SK-N-SH (cell line): ENCODE results near the gene BNC2. TPM values are rescaled to one million over a fixed set of nuclear protein-coding genes. Genes with fewer than 3 reads are reported as not detected.

Experiments
- CTCF ChIA-PET: fragments of 300-600, 350-600 bp; formaldehyde crosslinking; extraction: SDS; loops from one replicate; lab custom pipeline; 2021; lab: Yijun Ruan, JAX
- POLR2A ChIA-PET: fragments of 350-600 bp; sonication (Branson Sonifier 250); formaldehyde crosslinking; extraction: SDS; loops from one replicate; lab custom pipeline; 2020; ENCODE audit warnings: antibody characterized with exemption, inconsistent platforms; lab: Yijun Ruan, JAX
- DNase-seq: peaks from one replicate; pipeline ENCODE4 v3.0.0; 2012
- H2AFZ ChIP-seq: fragments of 200-600 bp; sonication (generic); 2 replicates; pipeline ENCODE4 v1.8.1; 2016; ENCODE audit warnings: antibody characterized with exemption, mild to moderate bottlenecking, low read depth
- H3F3A ChIP-seq: fragments of 200-600 bp; sonication (generic); replicated peaks from 2 replicates; pipeline ENCODE3; 2016; ENCODE audit warnings: antibody characterized with exemption, mild to moderate bottlenecking; ENCODE audit not compliant: insufficient read depth
- H3K27ac ChIP-seq, 2 experiments: fragments of 200-500 bp in 1 of 2; fragments of 200-600 bp in 1 of 2; sonication (Bioruptor generic) in 1 of 2; sonication (generic), shearing (Covaris generic) in 1 of 2; 2 replicates each; pipeline versions ENCODE4 v1.5.1 to v1.6.1; 2014 to 2016; ENCODE audit warnings: low read depth in 2 of 2, inconsistent platforms in 1 of 2, low read length in 1 of 2, mild to moderate bottlenecking in 1 of 2, mixed read lengths in 1 of 2
- H3K27me3 ChIP-seq: fragments of 200-600 bp; sonication (generic), shearing (Covaris generic); 2 replicates; pipeline ENCODE4 v1.6.1; 2016; ENCODE audit warnings: mixed run types; ENCODE audit not compliant: insufficient read depth
- H3K36me3 ChIP-seq, 2 experiments: fragments of 200-500 bp in 1 of 2; fragments of 200-600 bp in 1 of 2; sonication (Bioruptor generic) in 1 of 2; sonication (generic) in 1 of 2; replicated peaks in 1 of 2; 2 replicates each; pipeline versions ENCODE3 to v1.5.1; 2014 to 2016; ENCODE audit warnings: low read length in 1 of 2, mild to moderate bottlenecking in 1 of 2; ENCODE audit not compliant: insufficient read depth in 2 of 2, control insufficient read depth in 1 of 2
- H3K4me1 ChIP-seq, 2 experiments: fragments of 200-500 bp in 1 of 2; fragments of 200-600 bp in 1 of 2; sonication (Bioruptor generic) in 1 of 2; sonication (generic), shearing (Covaris generic) in 1 of 2; 2 replicates each; pipeline versions ENCODE4 v1.5.1 to v1.6.1; 2014 to 2016; ENCODE audit warnings: low read depth in 1 of 2, low read length in 1 of 2, mixed run types in 1 of 2; ENCODE audit not compliant: insufficient read depth in 2 of 2, control insufficient read depth in 1 of 2
- H3K4me2 ChIP-seq: fragments of 200-600 bp; sonication (generic), shearing (Covaris generic); 2 replicates; pipeline ENCODE4 v1.6.1; 2017; ENCODE audit warnings: mixed run types
- H3K4me3 ChIP-seq, 2 experiments: fragments of 200-500 bp in 1 of 2; fragments of 200-600 bp in 1 of 2; sonication (Bioruptor generic) in 1 of 2; sonication (generic), shearing (Covaris generic) in 1 of 2; 2 replicates each; pipeline versions ENCODE4 v1.5.1 to v1.8.1; 2014 to 2016; ENCODE audit warnings: low read depth in 2 of 2, inconsistent platforms in 1 of 2, low read length in 1 of 2, mild to moderate bottlenecking in 1 of 2, mixed read lengths in 1 of 2, moderate library complexity in 1 of 2
- H3K79me2 ChIP-seq: fragments of 200-600 bp; sonication (generic); 2 replicates; pipeline ENCODE4 v1.8.1; 2017; ENCODE audit warnings: mild to moderate bottlenecking; ENCODE audit not compliant: insufficient read depth
- H3K9ac ChIP-seq: fragments of 200-600 bp; sonication (generic); 2 replicates; pipeline ENCODE4 v1.6.1; 2017; ENCODE audit warnings: mixed run types
- H3K9me2 ChIP-seq: fragments of 200-600 bp; sonication (generic); 2 replicates; pipeline ENCODE4 v1.6.1; 2017; ENCODE audit warnings: mixed run types
- H3K9me3 ChIP-seq: fragments of 200-600 bp; sonication (generic); 2 replicates; pipeline ENCODE4 v1.6.1; 2017; ENCODE audit warnings: mixed run types, mild to moderate bottlenecking, moderate library complexity
- H4K20me1 ChIP-seq: fragments of 200-600 bp; sonication (generic); 2 replicates; pipeline ENCODE4 v1.6.1; 2017; ENCODE audit warnings: mild to moderate bottlenecking, mixed run types; ENCODE audit not compliant: insufficient read depth
- CTCF ChIP-seq: fragments of 200-600 bp; sonication (generic); IDR thresholded peaks from 2 replicates; pipeline ENCODE4 v1.6.1; 2017; ENCODE audit warnings: antibody characterized with exemption, mild to moderate bottlenecking, moderate library complexity
- ELF1 ChIP-seq: IDR thresholded peaks from 2 replicates; pipeline ENCODE4 v1.4.0; 2012
- EZH2phosphoT487 ChIP-seq: fragments of 200-600 bp; sonication (generic); IDR thresholded peaks from 2 replicates; pipeline ENCODE4 v1.6.1; 2017; ENCODE audit warnings: low read depth, mixed run types, mild to moderate bottlenecking, antibody characterized with exemption, moderate library complexity, borderline replicate concordance
- FOXJ3 ChIP-seq: sonication (generic); formaldehyde crosslinking; IDR thresholded peaks from 2 replicates; pipeline ENCODE4 v1.5.1; 2020; ENCODE audit warnings: mild to moderate bottlenecking, missing genetic modification reagents
- IRF3 ChIP-seq: fragments of 150-350 bp; IDR thresholded peaks from 2 replicates; pipeline ENCODE4 v1.6.1; 2016; ENCODE audit warnings: mild to moderate bottlenecking, low read depth, low read length
- NFIC ChIP-seq: IDR thresholded peaks from 2 replicates; pipeline ENCODE4 v1.4.0; 2012; ENCODE audit warnings: borderline replicate concordance
- PBX3 ChIP-seq: IDR thresholded peaks from 2 replicates; pipeline ENCODE4; 2012
- RAD21 ChIP-seq: IDR thresholded peaks from 2 replicates; pipeline ENCODE4 v1.6.1; 2012; ENCODE audit warnings: mild to moderate bottlenecking, low read length
- RCOR1 ChIP-seq: fragments of 150-350 bp; IDR thresholded peaks from 2 replicates; pipeline ENCODE4 v1.6.1; 2017; ENCODE audit warnings: antibody characterized with exemption, low read length
- WGBS: methylation state at CpG from one replicate; pipeline ENCODE4 v1.1.6; 2017; ENCODE audit warnings: low lambda C conversion rate; 5-methylcytosine and 5-hydroxymethylcytosine counted together
- polyA plus RNA-seq, 3 experiments: library from polyadenylated mRNA; depleted of rRNA; stranded (reverse); fragments of >200 nt; gene quantifications; 2 replicates each; pipeline ENCODE4 v1.2.3, GENCODE V29; 2012

The BNC2 gene
- polyA plus RNA-seq, 1 of the 3 experiments (the other 2 are of a cell fraction) = 8.8 TPM

GRCh38 chr9:16668734-16669295 lies 201.7 kb downstream of the BNC2 start:
- POLR2A ChIA-PET = no interaction called here

DNA sequence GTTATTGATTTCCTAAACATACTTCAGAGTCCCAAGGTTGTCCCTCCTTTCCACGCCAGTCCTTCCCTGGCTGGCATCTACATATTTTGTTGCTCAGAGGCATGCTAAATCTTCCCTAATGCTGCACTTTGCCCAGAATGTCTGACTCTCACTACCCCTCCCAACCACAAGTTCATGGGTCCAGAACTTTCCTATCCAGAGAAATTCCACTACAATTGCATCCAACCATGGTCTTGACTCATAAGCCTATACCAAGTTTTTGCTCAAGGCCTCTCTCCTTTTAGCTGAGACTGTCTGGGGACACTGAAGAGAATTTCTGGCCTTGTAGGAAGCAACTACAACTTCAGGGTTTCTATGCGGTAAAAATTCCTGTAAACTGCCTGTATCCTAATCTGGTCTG lies 206.3 kb downstream of the BNC2 start:
- Histone ChIP-seq H2AFZ (no peak overlapping the region), H4K20me1 (no peaks in the 10 kb centered on the region), H3K27me3 (no peaks in the 10 kb centered on the region), H3K27ac (no peak overlapping the region), H3K9me2 (no peaks in the 10 kb centered on the region), H3K79me2 (peaks cover 67% of the 10 kb centered on the region), H3K36me3 (peaks cover 0 to 6% of the 10 kb centered on the region in 2 experiments), H3F3A (no peaks in the 10 kb centered on the region), H3K9ac (no peak overlapping the region), H3K4me3 (no peak overlapping the region), H3K4me2 (no peak overlapping the region), H3K4me1 (no peaks in the 10 kb centered on the region; a peak in 1 of 4 replicates), H3K9me3 (no peaks in the 10 kb centered on the region)
- TF ChIP-seq EZH2phosphoT487 (no peak), RAD21 (no peak), FOXJ3 (CRISPR knock-in tag) (no peak), ELF1 (no peak), RCOR1 (no peak)
- CTCF ChIA-PET = interaction anchor here (0.9 kb wide), 1 partner anchor 23 kb away, joined by 3 read pairs; no protein-coding TSS in a partner anchor
- DNase-seq = no peak
- WGBS = 100% methylated on average over 2 of the region's 2 CpGs
- POLR2A ChIA-PET = no interaction called here

More at GRCh38 chr9:16668734-16669295, 201.7 kb downstream of the BNC2 start:
- CTCF ChIA-PET = no interaction called here
- Histone ChIP-seq H3K27ac (no peak overlapping the region), H4K20me1 (no peaks in the 10 kb centered on the region), H3K9me3 (no peaks in the 10 kb centered on the region), H3K9me2 (no peaks in the 10 kb centered on the region), H3K79me2 (peaks cover 78% of the 10 kb centered on the region; the same call in 1 of the 2 replicates), H3F3A (no peaks in the 10 kb centered on the region), H3K4me3 (no peak overlapping the region), H3K36me3 (peaks cover 0 to under 1% of the 10 kb centered on the region in 2 experiments), H3K4me1 (peaks cover 0 to 11% of the 10 kb centered on the region in 2 experiments; a peak in 2 of 4 replicates), H3K27me3 (no peaks in the 10 kb centered on the region), H2AFZ (no peak overlapping the region), H3K4me2 (no peak overlapping the region), H3K9ac (no peak overlapping the region)
- DNase-seq = no peak
- WGBS = 77% methylated on average over 5 of the region's 5 CpGs
- no peak for TF ChIP-seq NFIC
- TF ChIP-seq PBX3 = no peak
- TF ChIP-seq EZH2phosphoT487 = no peak
- TF ChIP-seq IRF3 = no peak
- TF ChIP-seq CTCF = no peak
